Stomach (tissue), 4 donors: ENCODE data around the gene DEK.

Source experiments
- CTCF ChIP-seq, 7 experiments: fragments of 450-650 bp in 4 of 7; fragments of 200-600 bp in 3 of 7; sonication (generic) in 3 of 7; IDR thresholded peaks; one replicate each; pipeline ENCODE4 v1.5.1; 2016 to 2019; ENCODE audit warnings: antibody characterized with exemption in 7 of 7, control low read depth in 2 of 7, mild to moderate bottlenecking in 1 of 7
- EP300 ChIP-seq: sonication (generic); formaldehyde crosslinking; IDR thresholded peaks from one replicate; pipeline ENCODE4 v1.6.1; 2017; ENCODE audit warnings: antibody characterized with exemption

GRCh38 chr6:18241208-18242038 lies 22.9 kb downstream of the DEK start:
- no peak for TF ChIP-seq EP300
- no peak for TF ChIP-seq CTCF (IDR thresholded peaks at IDR 0.05)
